DOHH2 (cell line): ENCODE results near the gene ZNF451.

Experiments used
- H3F3A ChIP-seq: fragments of 200-600 bp; sonication (generic), shearing (Covaris generic); 2 replicates; pipeline ENCODE4 v1.6.0; 2016; ENCODE audit warnings: antibody characterized with exemption, mild to moderate bottlenecking; ENCODE audit not compliant: control insufficient read depth, insufficient read depth
- H3K27ac ChIP-seq: fragments of 200-600 bp; sonication (generic); 2 replicates; pipeline ENCODE4 v1.5.1; 2014; ENCODE audit warnings: low read depth, mild to moderate bottlenecking, low read length, moderate library complexity
- H3K27me3 ChIP-seq: fragments of 200-600 bp; sonication (generic); 2 replicates; pipeline ENCODE4 v1.6.1; 2014; ENCODE audit warnings: mild to moderate bottlenecking, low read length, mixed read lengths; ENCODE audit not compliant: control insufficient read depth
- H3K36me3 ChIP-seq: fragments of 200-600 bp; sonication (generic); 2 replicates; pipeline ENCODE4 v1.6.1; 2014; ENCODE audit warnings: mild to moderate bottlenecking, low read length, moderate library complexity, mixed read lengths; ENCODE audit not compliant: control insufficient read depth
- H3K4me1 ChIP-seq: fragments of 200-600 bp; sonication (generic); 2 replicates; pipeline ENCODE4 v1.6.1; 2014; ENCODE audit warnings: mild to moderate bottlenecking, low read length, mixed read lengths; ENCODE audit not compliant: control insufficient read depth
- H3K4me2 ChIP-seq: fragments of 200-600 bp; sonication (generic); 2 replicates; pipeline ENCODE4 v1.6.0; 2014; ENCODE audit warnings: mild to moderate bottlenecking, low read length, moderate library complexity
- H3K4me3 ChIP-seq: fragments of 200-600 bp; sonication (generic); 2 replicates; pipeline ENCODE4 v1.5.1; 2014; ENCODE audit warnings: mild to moderate bottlenecking, low read length, mixed read lengths
- H3K79me2 ChIP-seq: fragments of 200-600 bp; sonication (generic); 2 replicates; pipeline ENCODE4 v1.6.1; 2014; ENCODE audit warnings: mild to moderate bottlenecking, low read length, mixed read lengths; ENCODE audit not compliant: control insufficient read depth
- H3K9me2 ChIP-seq: fragments of 200-600 bp; sonication (generic); replicated peaks from 2 replicates; pipeline ENCODE4 v1.6.1; 2014; ENCODE audit warnings: mild to moderate bottlenecking, low read length, mixed read lengths; ENCODE audit not compliant: control insufficient read depth
- H3K9me3 ChIP-seq: fragments of 200-600 bp; sonication (generic); 2 replicates; pipeline ENCODE4 v1.6.1; 2014; ENCODE audit warnings: antibody characterized with exemption, low read length, mixed read lengths; ENCODE audit not compliant: control insufficient read depth, insufficient read depth
- H4K20me1 ChIP-seq: fragments of 200-600 bp; sonication (generic); 2 replicates; pipeline ENCODE4 v1.6.0; 2014; ENCODE audit warnings: low read depth, mild to moderate bottlenecking, antibody characterized with exemption, low read length, moderate library complexity; ENCODE audit not compliant: control insufficient read depth, insufficient read depth
- EZH2phosphoT487 ChIP-seq: fragments of 200-600 bp; sonication (generic); IDR thresholded peaks from 2 replicates; pipeline ENCODE4 v1.6.1; 2017; ENCODE audit warnings: borderline replicate concordance, mild to moderate bottlenecking, antibody characterized with exemption, low read length, moderate library complexity, mixed read lengths
- TF ChIP-seq, protein P1 (sequence below): fragments of 200-600 bp; sonication (generic); IDR thresholded peaks from one replicate; pipeline ENCODE4 v1.5.1; 2014; ENCODE audit warnings: antibody characterized with exemption, mild to moderate bottlenecking, low read depth, low read length; ENCODE audit not compliant: poor library complexity, severe bottlenecking

ZNF451 gene

DNA sequence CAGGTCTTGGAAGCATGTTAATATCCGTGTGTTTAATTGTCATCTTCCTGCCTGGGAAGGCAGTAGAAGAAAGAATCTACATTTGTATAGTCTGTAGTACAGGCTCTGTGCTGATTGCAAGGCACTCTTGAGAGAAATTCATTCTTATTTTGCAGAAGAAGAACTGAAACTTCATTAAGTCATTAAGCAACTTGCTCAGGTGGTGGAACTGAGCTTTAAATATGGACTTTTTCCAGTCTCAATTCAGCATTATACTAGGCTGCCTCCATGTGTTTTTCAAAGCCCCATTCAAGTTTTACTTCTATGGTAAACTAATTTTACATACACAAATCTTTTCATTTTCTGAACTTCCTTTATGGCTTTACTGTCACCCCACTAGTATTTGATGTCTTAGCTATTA lies 18.7 kb downstream of the ZNF451 start:
- TF ChIP-seq, protein P1, sequence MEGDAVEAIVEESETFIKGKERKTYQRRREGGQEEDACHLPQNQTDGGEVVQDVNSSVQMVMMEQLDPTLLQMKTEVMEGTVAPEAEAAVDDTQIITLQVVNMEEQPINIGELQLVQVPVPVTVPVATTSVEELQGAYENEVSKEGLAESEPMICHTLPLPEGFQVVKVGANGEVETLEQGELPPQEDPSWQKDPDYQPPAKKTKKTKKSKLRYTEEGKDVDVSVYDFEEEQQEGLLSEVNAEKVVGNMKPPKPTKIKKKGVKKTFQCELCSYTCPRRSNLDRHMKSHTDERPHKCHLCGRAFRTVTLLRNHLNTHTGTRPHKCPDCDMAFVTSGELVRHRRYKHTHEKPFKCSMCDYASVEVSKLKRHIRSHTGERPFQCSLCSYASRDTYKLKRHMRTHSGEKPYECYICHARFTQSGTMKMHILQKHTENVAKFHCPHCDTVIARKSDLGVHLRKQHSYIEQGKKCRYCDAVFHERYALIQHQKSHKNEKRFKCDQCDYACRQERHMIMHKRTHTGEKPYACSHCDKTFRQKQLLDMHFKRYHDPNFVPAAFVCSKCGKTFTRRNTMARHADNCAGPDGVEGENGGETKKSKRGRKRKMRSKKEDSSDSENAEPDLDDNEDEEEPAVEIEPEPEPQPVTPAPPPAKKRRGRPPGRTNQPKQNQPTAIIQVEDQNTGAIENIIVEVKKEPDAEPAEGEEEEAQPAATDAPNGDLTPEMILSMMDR = no peak
- TF ChIP-seq EZH2phosphoT487 = no peak
- Histone ChIP-seq H3K4me1 (peaks cover 19% of the 10 kb centered on the region), H3K27me3 (no peaks in the 10 kb centered on the region), H3K27ac (peak overlapping the region; percentile 29), H3K9me2 (no peaks in the 10 kb centered on the region), H3K36me3 (peaks cover 28% of the 10 kb centered on the region), H3K4me3 (no peak overlapping the region), H3K9me3 (no peaks in the 10 kb centered on the region), H3F3A (peaks cover 7% of the 10 kb centered on the region), H4K20me1 (0 out of 2 replicates have a peak, but pooled peaks cover 4% of the 10 kb centered on the region), H3K79me2 (peaks cover 73% of the 10 kb centered on the region), H3K4me2 (peak overlapping the region; percentile 34)

DNA sequence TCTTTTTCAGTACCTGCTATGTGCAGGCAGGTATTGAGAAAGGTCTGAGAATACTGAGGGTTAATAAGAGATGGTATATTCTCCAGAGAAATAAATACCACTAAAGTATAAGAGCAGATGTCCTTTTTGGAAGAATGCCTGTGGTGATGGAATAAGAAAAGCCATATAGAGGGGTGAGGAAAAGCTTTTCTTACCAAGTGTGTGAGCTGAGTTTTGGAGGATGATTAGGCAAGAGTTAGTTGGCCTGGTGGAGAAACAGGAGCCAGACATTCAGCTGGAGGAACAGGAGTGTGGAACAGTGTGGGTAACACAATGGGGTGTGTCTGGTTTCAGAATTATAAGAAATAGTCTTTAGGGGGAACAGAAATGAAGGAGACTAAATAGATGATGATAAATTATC lies 19.9 kb downstream of the ZNF451 start:
- Histone ChIP-seq H3K4me3 (no peak overlapping the region), H3K4me1 (peaks cover 19% of the 10 kb centered on the region), H3K36me3 (peaks cover 24% of the 10 kb centered on the region), H3K79me2 (peaks cover 65% of the 10 kb centered on the region), H3K27me3 (no peaks in the 10 kb centered on the region), H3K27ac (no peak overlapping the region), H3K4me2 (no peak overlapping the region), H3K9me3 (no peaks in the 10 kb centered on the region), H4K20me1 (0 out of 2 replicates have a peak, but pooled peaks cover 4% of the 10 kb centered on the region), H3F3A (peaks cover 7% of the 10 kb centered on the region), H3K9me2 (no peaks in the 10 kb centered on the region)
- TF ChIP-seq, protein P1 = no peak
- no peak for TF ChIP-seq EZH2phosphoT487

DNA sequence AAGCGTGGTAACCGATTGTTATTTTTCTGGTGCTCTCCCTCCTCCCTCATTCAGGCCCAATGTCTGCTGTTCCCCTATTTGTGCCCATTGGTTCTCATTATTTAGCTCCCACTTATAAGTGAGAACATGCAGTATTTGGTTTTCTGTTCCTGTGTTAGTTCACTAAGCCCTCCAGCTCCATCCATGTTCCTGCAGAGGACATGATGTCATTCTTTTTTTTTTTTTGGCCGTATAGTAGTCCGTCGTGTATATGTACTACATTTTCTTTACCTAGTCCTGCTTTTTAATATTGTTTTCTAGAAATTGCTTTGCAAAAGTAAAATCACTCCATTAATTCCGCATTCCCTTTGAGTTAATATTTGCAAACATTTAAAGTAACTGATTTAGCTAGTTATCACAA lies 23.1 kb downstream of the ZNF451 start:
- Histone ChIP-seq H3F3A (peaks cover 6% of the 10 kb centered on the region), H4K20me1 (0 out of 2 replicates have a peak, but pooled peaks cover 3% of the 10 kb centered on the region), H3K4me3 (no peak overlapping the region), H3K79me2 (peaks cover 60% of the 10 kb centered on the region), H3K4me1 (peaks cover 12% of the 10 kb centered on the region), H3K27me3 (no peaks in the 10 kb centered on the region), H3K9me3 (no peaks in the 10 kb centered on the region), H3K9me2 (no peaks in the 10 kb centered on the region), H3K4me2 (no peak overlapping the region), H3K36me3 (peaks cover 15% of the 10 kb centered on the region), H3K27ac (no peak overlapping the region)
- no peak for TF ChIP-seq EZH2phosphoT487

DNA sequence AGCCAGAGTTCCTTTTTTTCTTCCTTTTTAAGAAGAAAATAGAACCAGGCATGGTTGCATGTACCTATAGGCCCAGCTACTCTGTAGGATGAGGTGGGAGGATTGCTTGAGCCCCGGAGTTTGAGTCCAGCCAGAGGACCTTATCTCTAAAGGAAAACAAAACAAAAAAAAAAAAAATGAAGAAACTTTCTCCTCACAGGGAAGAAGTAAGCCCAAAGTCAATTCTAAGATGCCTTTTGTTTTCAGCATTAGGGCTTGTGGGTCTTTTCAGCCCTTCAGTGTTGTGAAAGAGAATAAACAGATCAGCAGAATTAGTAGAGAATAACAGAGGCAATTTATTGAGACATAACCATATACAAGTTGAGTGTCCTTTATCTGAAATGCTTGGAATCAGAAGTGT lies 26.8 kb downstream of the ZNF451 start:
- H3K4me2 ChIP-seq = no peak overlapping the region
- H3F3A ChIP-seq = no peaks in the 10 kb centered on the region
- TF ChIP-seq EZH2phosphoT487 = no peak
- TF ChIP-seq, protein P1 = no peak
- no peak overlapping the region for H3K27ac ChIP-seq
- H3K36me3 ChIP-seq = peaks cover 12% of the 10 kb centered on the region
- no peaks in the 10 kb centered on the region for H3K9me3 ChIP-seq
- H3K79me2 ChIP-seq = peaks cover 45% of the 10 kb centered on the region
- H4K20me1 ChIP-seq = no peaks in the 10 kb centered on the region
- H3K4me3 ChIP-seq = no peak overlapping the region
- no peaks in the 10 kb centered on the region for H3K4me1 ChIP-seq
- no peaks in the 10 kb centered on the region for H3K9me2 ChIP-seq
- H3K27me3 ChIP-seq = no peaks in the 10 kb centered on the region
